ENCODE measurements around the gene PRICKLE4.

Gene PRICKLE4

GRCh38 chr6:41822021-41822420, 41.4 kb downstream of the PRICKLE4 start:
- intact Hi-C loops (cut with DNase I) = no loop called here
- DNase-seq = no peak

- intact Hi-C loops (cut with DNase I) = no loop called here
- no peak for DNase-seq
These were observed 42.6 kb downstream of the PRICKLE4 start for GRCh38 chr6:41823178-41823577.

- intact Hi-C loops (cut with DNase I) = no loop called here
- no peak for DNase-seq
These were observed 44.3 kb downstream of the PRICKLE4 start for GRCh38 chr6:41824571-41825569.

GRCh38 chr6:41826343-41827022, 45.9 kb downstream of the PRICKLE4 start:
- intact Hi-C loops (cut with DNase I) = no loop called here
- no peak for DNase-seq

- intact Hi-C loops (cut with DNase I) = no loop called here
- no peak for DNase-seq
These were observed 51.7 kb downstream of the PRICKLE4 start for GRCh38 chr6:41832263-41832662.

GRCh38 chr6:41836022-41836659, 55.6 kb downstream of the PRICKLE4 start:
- DNase-seq = no peak
- intact Hi-C loops (cut with DNase I) = no loop called here

GRCh38 chr6:41836660-41837052, 56.1 kb downstream of the PRICKLE4 start:
- intact Hi-C loops (cut with DNase I) = no loop called here
- DNase-seq = no peak

Data from posterior cingulate gyrus (tissue), 11 donors.